Liver (tissue), 3 donors: ENCODE measurements around the gene PARP8.

Experiments
- CTCF ChIP-seq: fragments of 150-350 bp; IDR thresholded peaks from 2 replicates; pipeline ENCODE4 v1.5.1; 2017; ENCODE audit warnings: improper control_type of control experiment, low read depth, low read length; ENCODE audit not compliant: missing input control
- RAD21 ChIP-seq, 2 donors: IDR thresholded peaks; 2 replicates each; pipeline ENCODE4 v1.6.1; 2016; ENCODE audit warnings: antibody characterized with exemption in 2 of 2, mild to moderate bottlenecking in 2 of 2
- SP1 ChIP-seq: IDR thresholded peaks from 2 replicates; pipeline ENCODE4 v1.6.1; 2018; ENCODE audit warnings: antibody characterized with exemption, mild to moderate bottlenecking
- TAF1 ChIP-seq: conservative IDR thresholded peaks from 2 replicates; pipeline ENCODE4 v1.6.1; 2016; ENCODE audit warnings: antibody characterized with exemption, mild to moderate bottlenecking
- donor health status: healthy.
- donor health status: healthy.

GRCh38 chr5:50646591-50646990 lies 19.8 kb upstream of the PARP8 start:
- TF ChIP-seq CTCF, result no peak
- no peak for TF ChIP-seq RAD21 (IDR thresholded peaks at IDR 0.05)
- no peak for TF ChIP-seq SP1
- TF ChIP-seq TAF1, result no peak
